ENCODE data around the gene WWOX. TPM values are rescaled to one million over a fixed set of nuclear protein-coding genes. Genes with fewer than 3 reads are reported as not detected.

WWOX gene
- total and polyA plus RNA-seq, 3 donors from 2014 or later = 20.6 to 76.7 (median 64.1) TPM

DNA sequence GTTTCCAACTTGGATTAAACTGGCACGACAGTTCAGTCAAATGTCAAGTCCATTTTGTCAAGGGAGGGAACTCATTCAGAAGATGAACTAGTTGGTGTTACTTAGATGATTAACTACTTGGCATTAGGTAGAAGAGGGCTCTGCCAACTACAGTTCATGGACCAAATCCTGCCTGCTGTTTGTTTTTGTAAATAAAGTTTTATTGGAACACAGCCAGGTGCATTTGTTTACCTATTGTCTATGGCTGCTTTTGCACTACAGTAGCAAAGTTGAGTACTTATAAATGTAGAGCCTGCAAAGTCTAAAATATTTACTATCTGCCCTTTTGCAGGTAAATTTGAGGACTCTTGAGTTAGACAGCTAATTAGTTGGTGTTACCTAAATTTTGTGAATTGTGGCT lies 1091.1 kb downstream of the WWOX start:
- intact Hi-C loops (cut with DNase I; ENCODE audit: low total_unique reads) = no loop called here
- peaks cover 12% of the 10 kb centered on the region for H3K4me1 ChIP-seq
- no peak for DNase-seq
- no peak overlapping the region for H3K27ac ChIP-seq
- no peaks in the 10 kb centered on the region for H3K27me3 ChIP-seq
- no peaks in the 10 kb centered on the region for H3K9me3 ChIP-seq
- no peaks in the 10 kb centered on the region for H3K36me3 ChIP-seq (ENCODE audit: low read depth, missing control alignments)
- WGBS, 2 donors = 89 to 90% methylated on average over 1 of the region's 1 CpG
- H3K4me3 ChIP-seq = no peak overlapping the region
- TF ChIP-seq POLR2A (IDR thresholded peaks at IDR 0.05) = no peak
- TF ChIP-seq, protein P1, sequence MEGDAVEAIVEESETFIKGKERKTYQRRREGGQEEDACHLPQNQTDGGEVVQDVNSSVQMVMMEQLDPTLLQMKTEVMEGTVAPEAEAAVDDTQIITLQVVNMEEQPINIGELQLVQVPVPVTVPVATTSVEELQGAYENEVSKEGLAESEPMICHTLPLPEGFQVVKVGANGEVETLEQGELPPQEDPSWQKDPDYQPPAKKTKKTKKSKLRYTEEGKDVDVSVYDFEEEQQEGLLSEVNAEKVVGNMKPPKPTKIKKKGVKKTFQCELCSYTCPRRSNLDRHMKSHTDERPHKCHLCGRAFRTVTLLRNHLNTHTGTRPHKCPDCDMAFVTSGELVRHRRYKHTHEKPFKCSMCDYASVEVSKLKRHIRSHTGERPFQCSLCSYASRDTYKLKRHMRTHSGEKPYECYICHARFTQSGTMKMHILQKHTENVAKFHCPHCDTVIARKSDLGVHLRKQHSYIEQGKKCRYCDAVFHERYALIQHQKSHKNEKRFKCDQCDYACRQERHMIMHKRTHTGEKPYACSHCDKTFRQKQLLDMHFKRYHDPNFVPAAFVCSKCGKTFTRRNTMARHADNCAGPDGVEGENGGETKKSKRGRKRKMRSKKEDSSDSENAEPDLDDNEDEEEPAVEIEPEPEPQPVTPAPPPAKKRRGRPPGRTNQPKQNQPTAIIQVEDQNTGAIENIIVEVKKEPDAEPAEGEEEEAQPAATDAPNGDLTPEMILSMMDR (IDR thresholded peaks at IDR 0.05) = no peak

DNA sequence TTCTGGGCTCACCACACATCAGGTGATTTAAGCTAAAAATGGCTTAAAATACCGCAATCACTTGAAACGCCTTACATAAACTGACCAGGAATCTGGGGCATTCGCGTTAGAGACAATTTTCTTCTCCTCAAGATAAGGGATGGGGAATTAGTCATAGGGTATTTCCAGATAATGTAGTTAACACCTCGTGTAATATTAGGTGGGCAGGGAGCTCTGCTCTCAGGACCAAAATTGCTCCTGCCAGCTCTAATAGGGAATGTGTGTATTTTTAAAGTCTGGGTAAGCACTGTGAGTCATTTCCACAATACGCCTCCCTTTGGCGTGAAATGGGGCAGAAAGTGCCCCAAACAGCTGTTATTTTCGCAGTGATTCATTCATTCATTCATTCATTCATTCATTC lies 1092.5 kb downstream of the WWOX start:
- no peak overlapping the region for H3K27ac ChIP-seq
- no peak overlapping the region for H3K4me3 ChIP-seq
- intact Hi-C loops (cut with DNase I; ENCODE audit: low total_unique reads) = no loop called here
- no peaks in the 10 kb centered on the region for H3K36me3 ChIP-seq (ENCODE audit: low read depth, missing control alignments)
- TF ChIP-seq, protein P1 (IDR thresholded peaks at IDR 0.05) = no peak
- TF ChIP-seq POLR2A (IDR thresholded peaks at IDR 0.05) = no peak
- 76 to 83% methylated on average over 8 of the region's 8 CpGs for WGBS, 2 donors
- no peak for DNase-seq
- no peaks in the 10 kb centered on the region for H3K27me3 ChIP-seq
- H3K4me1 ChIP-seq = peaks cover 3% of the 10 kb centered on the region
- H3K9me3 ChIP-seq = no peaks in the 10 kb centered on the region

DNA sequence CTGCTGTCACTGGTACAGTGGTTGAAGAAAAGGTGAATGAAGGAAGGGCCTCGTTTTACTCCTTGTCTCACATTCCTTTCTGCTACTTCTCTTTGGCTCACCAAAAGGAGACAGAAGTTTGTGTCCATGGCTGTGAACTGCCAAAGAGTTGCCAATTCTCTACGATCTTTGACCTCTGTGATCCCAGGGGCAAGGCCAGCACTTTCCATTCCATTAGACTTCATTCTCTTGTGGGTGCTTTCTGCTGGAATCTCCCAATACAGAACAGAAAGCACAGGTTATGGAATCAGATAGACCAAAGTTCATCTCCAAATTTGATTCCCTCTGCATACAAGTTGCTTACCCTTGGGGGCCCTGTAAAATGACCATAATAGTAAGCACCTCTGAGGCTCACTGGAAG lies 1093.5 kb downstream of the WWOX start:
- no peak for DNase-seq
- WGBS, 2 donors = 26 to 31% methylated on average over 2 of the region's 2 CpGs
- Histone ChIP-seq H3K27ac (no peak overlapping the region), H3K9me3 (no peaks in the 10 kb centered on the region), H3K27me3 (no peaks in the 10 kb centered on the region), H3K4me1 (peaks cover 3% of the 10 kb centered on the region), H3K36me3 (ENCODE audit: low read depth, missing control alignments) (no peaks in the 10 kb centered on the region), H3K4me3 (no peak overlapping the region)
- intact Hi-C loops (cut with DNase I; ENCODE audit: low total_unique reads) = no loop called here
- no peak for TF ChIP-seq POLR2A (IDR thresholded peaks at IDR 0.05)
- TF ChIP-seq, protein P1 (IDR thresholded peaks at IDR 0.05) = no peak

DNA sequence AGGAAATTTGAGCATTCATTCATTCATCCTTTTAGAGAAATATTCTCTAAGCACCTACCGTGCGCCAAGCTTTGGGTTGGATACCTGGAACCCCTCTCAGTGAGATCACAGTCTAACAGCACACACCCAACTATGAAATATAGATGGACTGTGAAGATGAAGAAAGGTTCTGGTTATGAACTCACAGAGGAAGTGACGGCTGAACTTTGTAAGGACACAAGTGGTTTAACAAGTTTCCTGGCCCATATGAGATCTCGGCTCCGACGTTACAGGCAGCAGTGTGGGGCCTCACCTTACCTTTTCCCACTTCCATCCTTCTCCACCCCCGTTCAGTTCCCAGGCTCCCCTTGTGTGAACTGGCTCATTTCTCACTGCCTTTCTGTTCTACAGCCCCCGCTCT lies 1094.8 kb downstream of the WWOX start:
- no peak overlapping the region for H3K4me3 ChIP-seq
- no peak for DNase-seq
- H3K9me3 ChIP-seq = no peaks in the 10 kb centered on the region
- no peak for TF ChIP-seq POLR2A (IDR thresholded peaks at IDR 0.05)
- TF ChIP-seq, protein P1 (IDR thresholded peaks at IDR 0.05) = no peak
- intact Hi-C loops (cut with DNase I; ENCODE audit: low total_unique reads) = no loop called here
- no peaks in the 10 kb centered on the region for H3K27me3 ChIP-seq
- H3K27ac ChIP-seq = no peak overlapping the region
- no peaks in the 10 kb centered on the region for H3K36me3 ChIP-seq (ENCODE audit: low read depth, missing control alignments)
- peaks cover 3% of the 10 kb centered on the region for H3K4me1 ChIP-seq
- 74 to 82% methylated on average over 8 of the region's 8 CpGs for WGBS, 2 donors

DNA sequence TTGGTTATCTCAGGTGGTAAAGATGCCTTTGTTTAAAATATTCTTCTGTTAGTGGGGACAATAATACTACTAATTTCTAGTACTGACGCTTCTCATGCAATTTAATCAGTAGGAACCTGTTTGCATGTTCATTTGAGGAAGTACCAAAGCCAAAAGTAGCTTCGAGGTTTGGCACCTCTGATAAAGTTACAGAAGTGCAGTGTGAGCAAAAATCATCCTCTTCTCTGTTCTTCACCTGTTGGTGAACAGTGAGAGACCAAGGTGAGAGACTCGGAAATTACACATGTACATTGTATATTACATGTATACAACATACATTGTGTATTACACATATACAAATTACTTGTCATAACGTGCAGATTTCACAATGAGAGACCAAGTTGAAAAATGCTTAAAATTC lies 1096.5 kb downstream of the WWOX start:
- TF ChIP-seq, protein P1 (IDR thresholded peaks at IDR 0.05) = no peak
- TF ChIP-seq POLR2A (IDR thresholded peaks at IDR 0.05) = no peak
- no peaks in the 10 kb centered on the region for H3K36me3 ChIP-seq (ENCODE audit: low read depth, missing control alignments)
- no peak overlapping the region for H3K27ac ChIP-seq
- DNase-seq = no peak
- WGBS, 2 donors = 93 to 94% methylated on average over 4 of the region's 4 CpGs
- intact Hi-C loops (cut with DNase I; ENCODE audit: low total_unique reads) = no loop called here
- H3K4me1 ChIP-seq = peaks cover 3% of the 10 kb centered on the region
- H3K27me3 ChIP-seq = no peaks in the 10 kb centered on the region
- H3K4me3 ChIP-seq = no peak overlapping the region
- H3K9me3 ChIP-seq = no peaks in the 10 kb centered on the region
